BLaER1 treated with 17β-estradiol and CSF1 and Interleukin-3, amounts not matched to agents 10 nM and 100 nM (cell line): ENCODE measurements around the gene MBNL2.

Experiments used
- H3K27ac ChIP-seq, 11 experiments: shearing (Covaris generic); formaldehyde crosslinking; 2 replicates each; pipeline ENCODE4 v1.8.1; 2022
- H3K27me3 ChIP-seq, 11 experiments: shearing (Covaris generic); formaldehyde crosslinking; 2 replicates each; pipeline ENCODE4 v1.8.1; 2022
- H3K36me3 ChIP-seq, 11 experiments: shearing (Covaris generic); formaldehyde crosslinking; 2 replicates each; pipeline ENCODE4 v1.8.1; 2022
- H3K4me1 ChIP-seq, 10 experiments: shearing (Covaris generic); formaldehyde crosslinking; 2 replicates each; pipeline ENCODE4 v1.8.1; 2022
- H3K4me2 ChIP-seq, 11 experiments: shearing (Covaris generic); formaldehyde crosslinking; 2 replicates each; pipeline ENCODE4 v1.8.1; 2022
- H3K4me3 ChIP-seq, 10 experiments: shearing (Covaris generic); formaldehyde crosslinking; 2 replicates each; pipeline ENCODE4 v1.8.1; 2022
- H3K9ac ChIP-seq, 11 experiments: shearing (Covaris generic); formaldehyde crosslinking; 2 replicates each; pipeline ENCODE4 v1.8.1; 2022
- H3K9me3 ChIP-seq, 11 experiments: shearing (Covaris generic); formaldehyde crosslinking; replicated peaks in 1 of 11; 2 replicates each; pipeline ENCODE4 v1.8.1; 2022
- H4K20me1 ChIP-seq, 11 experiments: shearing (Covaris generic); formaldehyde crosslinking; 2 replicates each; pipeline ENCODE4 v1.8.1; 2022
- Cebpa-rat ChIP-seq, 11 experiments: shearing (Covaris generic); IDR thresholded peaks; 2 replicates each; pipeline ENCODE4 v1.8.1; 2022

MBNL2 gene, protein sequence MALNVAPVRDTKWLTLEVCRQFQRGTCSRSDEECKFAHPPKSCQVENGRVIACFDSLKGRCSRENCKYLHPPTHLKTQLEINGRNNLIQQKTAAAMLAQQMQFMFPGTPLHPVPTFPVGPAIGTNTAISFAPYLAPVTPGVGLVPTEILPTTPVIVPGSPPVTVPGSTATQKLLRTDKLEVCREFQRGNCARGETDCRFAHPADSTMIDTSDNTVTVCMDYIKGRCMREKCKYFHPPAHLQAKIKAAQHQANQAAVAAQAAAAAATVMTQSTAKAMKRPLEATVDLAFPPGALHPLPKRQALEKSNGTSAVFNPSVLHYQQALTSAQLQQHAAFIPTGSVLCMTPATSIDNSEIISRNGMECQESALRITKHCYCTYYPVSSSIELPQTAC

DNA sequence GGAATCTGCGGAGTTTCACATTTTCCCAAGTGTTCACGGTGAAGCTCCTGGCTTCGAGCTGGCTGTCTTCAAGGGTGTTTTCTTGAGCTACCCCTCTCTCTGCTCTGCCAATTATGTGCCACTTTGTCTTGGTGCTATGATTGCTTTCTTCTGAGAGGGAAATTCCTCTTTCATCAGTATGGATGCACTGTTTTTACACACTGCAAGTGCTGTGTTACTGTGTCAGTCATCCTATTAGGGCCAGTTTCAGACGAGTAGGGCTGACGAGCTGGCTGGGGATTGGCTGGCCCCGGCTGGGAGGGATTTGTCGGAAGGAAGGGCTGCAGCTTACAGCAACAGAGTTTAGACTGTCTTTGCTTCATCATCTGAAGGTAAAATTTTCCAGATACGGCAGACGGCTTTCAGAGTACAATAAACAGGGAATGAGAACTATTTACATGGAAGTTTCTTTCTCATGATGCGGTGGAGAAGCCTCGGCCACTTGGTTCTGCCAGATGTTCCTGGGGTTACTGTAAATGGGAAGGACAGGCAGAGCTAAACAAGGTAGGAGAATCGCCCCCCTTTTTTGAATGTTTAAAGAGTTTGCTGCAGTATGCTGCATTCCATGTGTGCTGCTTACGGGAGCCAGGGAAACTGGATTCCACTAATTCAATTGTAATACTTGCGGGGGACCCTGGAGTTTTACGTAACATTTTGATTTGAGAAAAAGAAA lies at the start of gene MBNL2:
TSS of gene MBNL2 (plus strand) at position 345 of the 712 bp plus-strand sequence. CDS start 53,903 bp downstream, outside the sequence.
- peak within 1 kb of the TSS; percentile 63 to 86 (median 79) for H3K27ac ChIP-seq
- peaks cover 39 to 44% (median 43%) of the 10 kb centered on the region in 10 experiments for H3K4me1 ChIP-seq
- no peak for TF ChIP-seq Cebpa-rat (IDR thresholded peaks at IDR 0.05)

DNA sequence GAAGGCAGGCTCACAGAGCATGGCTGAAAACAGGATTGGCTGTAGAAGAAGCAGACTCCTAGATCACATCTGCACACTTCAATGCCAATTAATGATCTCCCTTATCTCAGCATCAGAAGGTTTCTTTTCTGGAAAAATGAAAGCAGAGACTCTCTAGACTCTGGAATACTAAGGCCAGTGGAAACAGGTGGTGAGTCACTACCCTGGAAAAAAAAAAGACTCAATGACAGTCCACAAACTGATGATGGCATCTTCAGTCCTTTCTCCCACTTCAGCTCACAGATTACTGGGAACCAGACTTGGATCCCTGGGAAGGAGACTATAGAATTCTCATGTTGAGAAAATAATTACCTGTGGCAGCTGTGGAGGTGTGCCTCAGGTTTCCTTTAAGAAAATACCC lies 47.5 kb upstream of the MBNL2 start:
- Histone ChIP-seq H3K4me2 (no peak overlapping the region), H3K4me1 (peaks cover 0 to 5% (median 0%) of the 10 kb centered on the region in 10 experiments; a peak in 2 of 20 replicates), H3K9ac (no peak overlapping the region), H3K27ac (no peak overlapping the region), H3K36me3 (no peaks in the 10 kb centered on the region), H4K20me1 (no peaks in the 10 kb centered on the region), H3K9me3 (no peaks in the 10 kb centered on the region), H3K4me3 (no peak overlapping the region), H3K27me3 (no peaks in the 10 kb centered on the region)
- no peak for TF ChIP-seq Cebpa-rat (IDR thresholded peaks at IDR 0.05)

More for the DNA sequence above, at the start of gene MBNL2:
- Histone ChIP-seq H4K20me1 (peaks cover 0 to 31% (median 5%) of the 10 kb centered on the region in 11 experiments; a peak in 11 of 22 replicates), H3K36me3 (no peaks in the 10 kb centered on the region), H3K4me3 (peak within 1 kb of the TSS; percentile 70 to 84 (median 74)), H3K27me3 (no peaks in the 10 kb centered on the region), H3K4me2 (peak within 1 kb of the TSS; percentile 95 to 99 (median 98)), H3K9ac (peak within 1 kb of the TSS; percentile 73 to 86 (median 83)), H3K9me3 (no peaks in the 10 kb centered on the region)

DNA sequence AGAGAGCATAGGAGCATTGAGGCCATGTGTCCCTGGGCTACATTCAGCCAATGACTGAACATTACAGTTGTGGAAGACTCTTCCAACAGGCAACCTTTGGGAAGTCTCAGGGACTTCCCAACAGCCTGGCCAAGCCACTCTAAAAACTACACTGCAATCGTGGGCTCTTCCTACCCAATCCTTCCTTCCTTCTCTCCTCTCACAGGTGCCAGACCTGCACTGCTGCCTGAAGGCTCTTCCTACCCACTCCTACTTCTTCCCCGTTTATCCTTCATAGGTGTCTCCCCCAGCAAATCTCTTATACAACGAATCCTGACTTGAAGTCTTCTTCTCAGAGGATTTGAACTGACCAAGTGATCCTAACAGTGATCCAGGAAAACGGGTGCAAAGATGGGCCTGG lies 47.1 kb upstream of the MBNL2 start:
- no peak for TF ChIP-seq Cebpa-rat (IDR thresholded peaks at IDR 0.05)
- H3K27me3 ChIP-seq, result no peaks in the 10 kb centered on the region
- H3K27ac ChIP-seq, result no peak overlapping the region
- no peaks in the 10 kb centered on the region for H3K9me3 ChIP-seq
- H4K20me1 ChIP-seq, result no peaks in the 10 kb centered on the region
- no peak overlapping the region for H3K9ac ChIP-seq
- H3K36me3 ChIP-seq, result no peaks in the 10 kb centered on the region
- no peak overlapping the region for H3K4me3 ChIP-seq
- peaks cover 0 to 5% (median 0%) of the 10 kb centered on the region in 10 experiments; a peak in 2 of 20 replicates for H3K4me1 ChIP-seq
- no peak overlapping the region for H3K4me2 ChIP-seq

DNA sequence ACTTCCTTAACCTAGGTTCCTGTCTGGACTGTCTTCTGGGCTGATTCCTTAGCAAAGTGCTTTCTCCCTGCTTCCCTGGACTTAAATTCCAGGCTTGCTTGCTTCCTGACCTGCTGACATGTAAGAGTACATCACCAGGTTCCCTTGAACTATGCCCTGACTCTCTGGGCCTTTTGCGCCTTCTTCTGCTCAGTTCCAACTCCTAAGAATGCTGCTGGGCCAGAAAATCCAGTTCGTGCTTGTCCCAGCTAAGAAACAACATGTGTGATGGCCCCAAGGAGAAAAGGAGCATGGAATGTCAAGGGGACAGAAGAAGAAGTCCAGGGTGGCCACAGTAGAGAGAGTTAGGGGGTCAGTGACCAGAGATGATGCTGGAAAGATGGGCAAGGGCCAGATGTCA lies 42.6 kb upstream of the MBNL2 start:
- TF ChIP-seq Cebpa-rat (IDR thresholded peaks at IDR 0.05), result no peak
- no peak overlapping the region for H3K27ac ChIP-seq

DNA sequence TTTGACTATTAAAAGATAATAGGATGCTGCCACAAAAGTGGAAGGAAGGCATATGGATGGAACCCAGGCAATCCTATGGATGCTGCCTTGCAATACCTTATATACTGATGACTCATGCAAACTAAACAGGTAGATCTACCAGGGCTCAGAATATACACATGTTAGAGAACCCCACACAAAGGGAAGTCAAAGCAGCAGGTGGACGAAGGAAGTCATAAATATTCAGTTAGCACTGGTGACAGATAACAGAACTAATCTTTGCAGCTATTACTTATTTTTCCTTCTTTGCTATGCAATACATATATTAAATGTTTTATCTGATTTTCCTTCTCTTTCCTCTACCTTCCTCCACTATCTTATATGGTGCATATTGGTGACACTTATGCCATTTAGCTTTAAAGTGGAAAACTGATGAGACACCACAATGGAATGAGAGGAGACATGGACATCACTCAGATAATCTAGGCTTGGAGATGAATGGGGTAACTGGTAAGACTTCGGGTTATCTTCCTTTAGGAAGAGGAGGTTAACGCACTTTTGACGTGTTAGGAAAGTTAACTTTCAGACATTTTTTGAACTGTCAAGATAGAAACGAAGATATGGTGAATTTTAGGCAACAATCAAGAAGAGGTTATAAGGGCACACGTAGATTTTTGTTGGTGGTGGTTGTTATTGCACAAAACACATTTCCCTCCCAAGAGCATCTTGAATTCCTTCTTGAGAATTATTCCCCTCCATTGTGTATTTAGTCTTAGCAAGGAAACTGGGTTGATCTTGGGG lies 39.8 kb upstream of the MBNL2 start:
- Histone ChIP-seq H3K4me3 (no peak overlapping the region), H4K20me1 (no peaks in the 10 kb centered on the region), H3K9me3 (no peaks in the 10 kb centered on the region), H3K27ac (no peak overlapping the region), H3K4me1 (peaks cover 0 to 5% (median 0%) of the 10 kb centered on the region in 10 experiments; a peak in 2 of 20 replicates), H3K4me2 (no peak overlapping the region), H3K36me3 (no peaks in the 10 kb centered on the region), H3K9ac (no peak overlapping the region), H3K27me3 (no peaks in the 10 kb centered on the region)
- no peak for TF ChIP-seq Cebpa-rat (IDR thresholded peaks at IDR 0.05)

More for the DNA sequence above, 42.6 kb upstream of the MBNL2 start:
- no peaks in the 10 kb centered on the region for H3K36me3 ChIP-seq
- no peak overlapping the region for H3K4me3 ChIP-seq
- no peaks in the 10 kb centered on the region for H3K27me3 ChIP-seq
- H3K4me2 ChIP-seq, result peak overlapping the region in 2 of 11 experiments; percentile 11 to 33; a peak in 2 of 22 replicates
- no peaks in the 10 kb centered on the region for H3K9me3 ChIP-seq
- no peaks in the 10 kb centered on the region for H4K20me1 ChIP-seq
- no peak overlapping the region for H3K9ac ChIP-seq
- H3K4me1 ChIP-seq, result peaks cover 0 to 5% (median 0%) of the 10 kb centered on the region in 10 experiments; a peak in 2 of 20 replicates

DNA sequence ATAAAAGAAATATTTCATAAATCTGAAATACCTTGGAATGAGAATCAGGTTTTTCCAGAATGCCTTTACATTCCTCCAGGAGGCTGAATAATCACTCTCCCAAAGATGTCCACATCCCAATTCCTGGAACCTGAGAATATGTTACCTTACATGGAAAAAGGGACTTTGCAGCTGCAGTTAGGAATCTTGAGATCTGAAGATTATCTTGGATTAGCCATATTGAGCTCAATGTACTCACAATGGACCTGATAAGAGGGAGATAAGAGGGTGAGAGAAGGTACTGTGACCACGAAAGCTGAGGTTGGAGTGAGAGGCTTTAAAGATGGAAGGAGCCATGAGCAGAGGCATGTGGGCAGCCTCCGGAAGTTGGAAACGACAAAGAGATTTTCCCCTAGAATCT lies 36.8 kb upstream of the MBNL2 start:
- no peak overlapping the region for H3K4me3 ChIP-seq
- H3K4me2 ChIP-seq, result no peak overlapping the region
- H3K27me3 ChIP-seq, result no peaks in the 10 kb centered on the region
- no peak overlapping the region for H3K27ac ChIP-seq
- 0 out of 20 replicates have a peak, but pooled peaks cover 0 to 4% (median 0%) of the 10 kb centered on the region in 10 experiments for H3K4me1 ChIP-seq
- H3K9me3 ChIP-seq, result no peaks in the 10 kb centered on the region
- H3K9ac ChIP-seq, result no peak overlapping the region
- no peaks in the 10 kb centered on the region for H4K20me1 ChIP-seq
- H3K36me3 ChIP-seq, result no peaks in the 10 kb centered on the region
- no peak for TF ChIP-seq Cebpa-rat (IDR thresholded peaks at IDR 0.05)

DNA sequence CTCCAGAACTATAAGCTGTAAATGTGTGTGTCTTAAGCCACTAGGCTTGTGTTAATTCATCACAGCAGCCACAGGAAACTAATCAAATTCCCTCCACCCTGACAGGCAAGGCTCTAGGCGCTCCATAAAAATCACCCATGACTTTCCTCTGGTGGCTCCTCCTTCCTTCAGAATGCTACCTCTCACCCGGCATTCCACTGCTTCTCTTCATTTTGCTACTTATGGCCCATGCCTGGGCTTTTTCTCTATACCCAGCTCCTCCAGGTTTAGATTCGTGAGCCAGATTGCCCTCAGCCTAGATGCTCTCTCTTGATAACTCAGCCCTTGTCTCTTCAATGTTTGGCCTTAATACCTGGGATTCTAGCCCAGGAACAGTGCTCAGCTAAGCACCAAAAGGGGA lies 36.4 kb upstream of the MBNL2 start:
- no peaks in the 10 kb centered on the region for H3K36me3 ChIP-seq
- no peaks in the 10 kb centered on the region for H3K27me3 ChIP-seq
- no peaks in the 10 kb centered on the region for H3K9me3 ChIP-seq
- H4K20me1 ChIP-seq, result no peaks in the 10 kb centered on the region
- H3K4me1 ChIP-seq, result 0 out of 20 replicates have a peak, but pooled peaks cover 0 to 4% (median 0%) of the 10 kb centered on the region in 10 experiments
- no peak overlapping the region for H3K4me3 ChIP-seq
- H3K4me2 ChIP-seq, result no peak overlapping the region
- H3K27ac ChIP-seq, result no peak overlapping the region
- no peak overlapping the region for H3K9ac ChIP-seq
- no peak for TF ChIP-seq Cebpa-rat (IDR thresholded peaks at IDR 0.05)

DNA sequence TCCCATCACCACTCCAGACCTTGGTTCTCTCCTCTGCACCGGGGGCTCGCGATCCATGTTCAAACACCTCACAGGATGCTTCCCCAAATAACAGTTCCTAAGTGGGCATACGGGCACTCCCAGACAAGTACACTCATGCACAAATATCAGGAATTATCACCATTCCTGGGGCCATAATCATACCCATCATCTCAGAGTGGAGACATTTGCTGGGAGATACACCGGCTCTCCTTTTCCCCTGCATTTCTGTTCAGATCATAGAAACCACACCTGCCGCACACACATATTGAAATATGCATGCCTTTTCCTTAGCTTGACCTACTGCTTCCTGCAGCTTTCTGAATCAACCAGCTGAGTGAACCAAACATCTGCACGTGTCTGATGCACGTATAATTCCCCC lies 33.9 kb upstream of the MBNL2 start:
- H3K27me3 ChIP-seq, result no peaks in the 10 kb centered on the region
- no peak for TF ChIP-seq Cebpa-rat (IDR thresholded peaks at IDR 0.05)

More for the DNA sequence above, 33.9 kb upstream of the MBNL2 start:
- no peaks in the 10 kb centered on the region for H4K20me1 ChIP-seq
- H3K27ac ChIP-seq, result no peak overlapping the region
- no peaks in the 10 kb centered on the region for H3K36me3 ChIP-seq
- peaks cover 0 to 22% (median 16%) of the 10 kb centered on the region in 10 experiments; a peak in 17 of 20 replicates for H3K4me1 ChIP-seq
- 0 out of 22 replicates have a peak, but pooled peaks cover 0 to 4% (median 0%) of the 10 kb centered on the region in 11 experiments for H3K9me3 ChIP-seq
- H3K9ac ChIP-seq, result no peak overlapping the region
- no peak overlapping the region for H3K4me2 ChIP-seq
- no peak overlapping the region for H3K4me3 ChIP-seq
